ENCODE results near the gene CATSPER1. TPM values are rescaled to one million over a fixed set of nuclear protein-coding genes. Genes with fewer than 3 reads are reported as not detected.

Gene CATSPER1
- total and polyA plus RNA-seq, 2 of the 13 experiments (the other 11 are each of a cell fraction or from before 2014, with no cell fraction given), result 0.17 TPM; not detected in 1

DNA sequence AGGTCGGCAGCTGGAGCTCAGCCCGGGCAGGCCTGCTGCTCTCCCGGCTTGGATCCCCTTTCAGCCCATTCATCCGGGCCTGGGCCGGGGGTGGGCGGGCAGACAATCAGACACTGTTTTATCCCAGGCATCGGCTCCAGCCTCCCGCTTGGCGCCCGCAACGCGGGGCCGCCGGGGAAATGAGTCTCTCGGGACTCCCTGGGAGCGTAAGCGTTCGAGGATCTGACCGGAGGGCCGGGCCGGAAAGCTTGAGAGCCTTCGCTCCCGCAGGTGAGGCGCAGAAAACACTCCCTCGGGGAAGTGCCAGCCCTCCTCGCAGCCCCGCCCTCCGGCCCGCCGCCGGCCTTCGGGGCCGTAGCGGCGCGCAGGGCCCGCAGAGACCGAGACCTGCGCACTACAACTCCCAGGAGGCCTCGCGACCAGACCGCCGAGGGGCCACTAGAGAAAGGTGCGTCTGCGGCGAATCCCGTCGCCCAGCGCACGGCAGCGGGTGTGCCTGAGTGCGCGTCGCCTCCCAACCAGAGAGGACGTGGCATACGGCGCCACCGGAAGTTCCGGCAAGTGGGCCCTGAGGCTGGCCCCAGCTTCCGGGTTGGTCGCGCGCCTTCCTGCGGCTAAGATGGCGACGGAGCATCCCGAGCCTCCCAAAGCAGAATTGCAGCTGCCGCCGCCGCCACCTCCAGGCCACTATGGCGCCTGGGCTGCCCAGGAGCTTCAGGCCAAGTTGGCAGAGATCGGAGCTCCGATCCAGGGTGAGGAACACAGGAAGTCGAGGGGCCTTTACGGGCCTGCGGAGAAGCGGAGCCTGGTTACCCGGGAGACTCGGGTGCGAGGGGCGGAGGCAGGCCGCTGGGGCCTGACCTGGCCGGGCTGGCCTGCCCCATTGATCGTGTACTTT lies 25.7 kb upstream of the CATSPER1 start, which contains the start of gene SF3B2 (continued):
- TF ChIP-seq ATF4 (CRISPR knock-in tag; IDR thresholded peaks at IDR 0.05) (peak in 1 of 2 experiments; percentile 14; a peak in 1 of 4 replicates), DR1 (CRISPR knock-in tag; IDR thresholded peaks at IDR 0.05) (peak; percentile 66; the same call in 1 of the 2 replicates), ZBTB38 (CRISPR knock-in tag; IDR thresholded peaks at IDR 0.05) (no peak; the same call in 1 of the 2 replicates), ATAD3A (CRISPR knock-in tag; IDR thresholded peaks at IDR 0.05) (0 out of 2 replicates have a peak, but pooled peaks have one; percentile 56), ZNF878 (CRISPR knock-in tag; IDR thresholded peaks at IDR 0.05) (0 out of 2 replicates have a peak, but pooled peaks have one; percentile 46), CENPBD1 (CRISPR knock-in tag; IDR thresholded peaks at IDR 0.05; ENCODE audit: borderline replicate concordance, low read depth) (no peak), MAZ (IDR thresholded peaks at IDR 0.05; ENCODE audit: borderline replicate concordance, low read depth, low read length) (peak; percentile 54), MAZ (CRISPR knock-in tag; IDR thresholded peaks at IDR 0.05; ENCODE audit: low read depth) (peak; percentile 94), RFXANK (CRISPR knock-in tag; IDR thresholded peaks at IDR 0.05) (0 out of 2 replicates have a peak, but pooled peaks have one; percentile 40), ZNF33B (CRISPR knock-in tag; IDR thresholded peaks at IDR 0.05) (no peak; the same call in 1 of the 2 replicates), ZNF7 (CRISPR knock-in tag; IDR thresholded peaks at IDR 0.05) (no peak), NFYB (CRISPR knock-in tag; IDR thresholded peaks at IDR 0.05) (peak; percentile 95), ZNF292 (CRISPR knock-in tag; IDR thresholded peaks at IDR 0.05; ENCODE audit: borderline replicate concordance, low read depth) (no peak; the same call in 1 of the 2 replicates), MLXIP (CRISPR knock-in tag; IDR thresholded peaks at IDR 0.05; ENCODE audit: borderline replicate concordance) (no peak), MED1 (CRISPR knock-in tag; IDR thresholded peaks at IDR 0.05) (peak; percentile 76), KDM2A (CRISPR knock-in tag; IDR thresholded peaks at IDR 0.05; ENCODE audit: borderline replicate concordance, low read depth) (peak; percentile 80), HDAC6 (IDR thresholded peaks at IDR 0.05; ENCODE audit: low read depth, low read length) (no peak), TBL1XR1 (IDR thresholded peaks at IDR 0.05; ENCODE audit: borderline replicate concordance, low read length, partially characterized antibody) (no peak), HNRNPUL1 (IDR thresholded peaks at IDR 0.05; ENCODE audit: low read depth, low read length) (no peak), MAX (IDR thresholded peaks at IDR 0.05) (peak; percentile 66; the same call in 1 of the 2 replicates), ZNF34 (CRISPR knock-in tag; IDR thresholded peaks at IDR 0.05; ENCODE audit: borderline replicate concordance) (no peak; the same call in 1 of the 2 replicates)
- TF ChIP-seq, protein P1, sequence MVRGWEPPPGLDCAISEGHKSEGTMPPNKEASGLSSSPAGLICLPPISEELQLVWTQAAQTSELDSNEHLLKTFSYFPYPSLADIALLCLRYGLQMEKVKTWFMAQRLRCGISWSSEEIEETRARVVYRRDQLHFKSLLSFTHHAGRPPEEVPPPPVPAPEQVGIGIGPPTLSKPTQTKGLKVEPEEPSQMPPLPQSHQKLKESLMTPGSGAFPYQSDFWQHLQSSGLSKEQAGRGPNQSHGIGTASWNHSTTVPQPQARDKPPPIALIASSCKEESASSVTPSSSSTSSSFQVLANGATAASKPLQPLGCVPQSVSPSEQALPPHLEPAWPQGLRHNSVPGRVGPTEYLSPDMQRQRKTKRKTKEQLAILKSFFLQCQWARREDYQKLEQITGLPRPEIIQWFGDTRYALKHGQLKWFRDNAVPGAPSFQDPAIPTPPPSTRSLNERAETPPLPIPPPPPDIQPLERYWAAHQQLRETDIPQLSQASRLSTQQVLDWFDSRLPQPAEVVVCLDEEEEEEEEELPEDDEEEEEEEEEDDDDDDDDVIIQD (CRISPR knock-in tag; IDR thresholded peaks at IDR 0.05; ENCODE audit: low read depth), result no peak
